ENCODE results near the gene MIEN1. TPM values are rescaled to one million over a fixed set of nuclear protein-coding genes. Genes with fewer than 3 reads are reported as not detected.

Gene MIEN1
- total and polyA plus RNA-seq, 2 donors, result 56.4 to 84.3 TPM

- Histone ChIP-seq H3K4me1 (ENCODE audit: control insufficient read depth in 2 of 2, insufficient read depth in 2 of 2, low read length in 2 of 2) (peaks cover 6 to 21% of the 10 kb centered on the region in 2 donors), H3K27me3 (ENCODE audit: control insufficient read depth in 2 of 2, insufficient read depth in 1 of 2, low read length in 1 of 2) (peaks cover 8 to 22% of the 10 kb centered on the region in 2 donors), H3K4me3 (ENCODE audit: low read length in 2 of 2) (no peak overlapping the region), H3K27ac (ENCODE audit: low read depth in 1 of 2, low read length in 1 of 2) (no peak overlapping the region), H3K36me3 (ENCODE audit: control insufficient read depth in 2 of 2, insufficient read depth in 2 of 2, low read length in 1 of 2) (no peaks in the 10 kb centered on the region), H3K9me3 (ENCODE audit: control insufficient read depth in 2 of 2, insufficient read depth in 1 of 2, low read length in 1 of 2) (no peaks in the 10 kb centered on the region)
- DNase-seq (ENCODE audit: low read depth in 6 of 9, low spot score in 9 of 9), result no peak
- 97% methylated on average over 12 of the region's 12 CpGs for WGBS
These were observed 24.5 kb downstream of the MIEN1 start for GRCh38 chr17:39705786-39706348.

GRCh38 chr17:39704821-39705551 lies 25.3 kb downstream of the MIEN1 start:
- DNase-seq (ENCODE audit: low read depth in 6 of 9, low spot score in 9 of 9), result no peak
- peaks cover 16 to 31% of the 10 kb centered on the region in 2 donors for H3K27me3 ChIP-seq (ENCODE audit: control insufficient read depth in 2 of 2, insufficient read depth in 1 of 2, low read length in 1 of 2)
- no peaks in the 10 kb centered on the region for H3K36me3 ChIP-seq (ENCODE audit: control insufficient read depth in 2 of 2, insufficient read depth in 2 of 2, low read length in 1 of 2)
- no peaks in the 10 kb centered on the region for H3K9me3 ChIP-seq (ENCODE audit: control insufficient read depth in 2 of 2, insufficient read depth in 1 of 2, low read length in 1 of 2)
- H3K4me3 ChIP-seq (ENCODE audit: low read length in 2 of 2), result no peak overlapping the region
- 95% methylated on average over 11 of the region's 11 CpGs for WGBS
- peaks cover 6 to 18% of the 10 kb centered on the region in 2 donors for H3K4me1 ChIP-seq (ENCODE audit: control insufficient read depth in 2 of 2, insufficient read depth in 2 of 2, low read length in 2 of 2)
- H3K27ac ChIP-seq (ENCODE audit: low read depth in 1 of 2, low read length in 1 of 2), result no peak overlapping the region

GRCh38 chr17:39703913-39704312 lies 26.4 kb downstream of the MIEN1 start:
- H3K27ac ChIP-seq (ENCODE audit: low read depth in 1 of 2, low read length in 1 of 2), result no peak overlapping the region
- no peak overlapping the region for H3K4me3 ChIP-seq (ENCODE audit: low read length in 2 of 2)
- no peaks in the 10 kb centered on the region for H3K9me3 ChIP-seq (ENCODE audit: control insufficient read depth in 2 of 2, insufficient read depth in 1 of 2, low read length in 1 of 2)
- H3K36me3 ChIP-seq (ENCODE audit: control insufficient read depth in 2 of 2, insufficient read depth in 2 of 2, low read length in 1 of 2), result no peaks in the 10 kb centered on the region
- no peak for DNase-seq (ENCODE audit: low read depth in 6 of 9, low spot score in 9 of 9)
- peaks cover 24 to 41% of the 10 kb centered on the region in 2 donors for H3K27me3 ChIP-seq (ENCODE audit: control insufficient read depth in 2 of 2, insufficient read depth in 1 of 2, low read length in 1 of 2)
- peaks cover 6 to 15% of the 10 kb centered on the region in 2 donors for H3K4me1 ChIP-seq (ENCODE audit: control insufficient read depth in 2 of 2, insufficient read depth in 2 of 2, low read length in 2 of 2)
- WGBS, result 95% methylated on average over 5 of the region's 5 CpGs

- 93% methylated on average over 12 of the region's 12 CpGs for WGBS
- H3K4me1 ChIP-seq (ENCODE audit: control insufficient read depth in 2 of 2, insufficient read depth in 2 of 2, low read length in 2 of 2), result peaks cover 6 to 15% of the 10 kb centered on the region in 2 donors
- no peak for DNase-seq (ENCODE audit: low read depth in 6 of 9, low spot score in 9 of 9)
- no peak overlapping the region for H3K27ac ChIP-seq (ENCODE audit: low read depth in 1 of 2, low read length in 1 of 2)
- H3K36me3 ChIP-seq (ENCODE audit: control insufficient read depth in 2 of 2, insufficient read depth in 2 of 2, low read length in 1 of 2), result no peaks in the 10 kb centered on the region
- no peak overlapping the region for H3K4me3 ChIP-seq (ENCODE audit: low read length in 2 of 2)
- no peaks in the 10 kb centered on the region for H3K9me3 ChIP-seq (ENCODE audit: control insufficient read depth in 2 of 2, insufficient read depth in 1 of 2, low read length in 1 of 2)
- H3K27me3 ChIP-seq (ENCODE audit: control insufficient read depth in 2 of 2, insufficient read depth in 1 of 2, low read length in 1 of 2), result peaks cover 30 to 48% of the 10 kb centered on the region in 2 donors
These were observed 27.1 kb downstream of the MIEN1 start for GRCh38 chr17:39702901-39703893.

- DNase-seq (ENCODE audit: low read depth in 6 of 9, low spot score in 9 of 9), result no peak
- WGBS, result 94% methylated on average over 4 of the region's 4 CpGs
- Histone ChIP-seq H3K36me3 (ENCODE audit: control insufficient read depth in 2 of 2, insufficient read depth in 2 of 2, low read length in 1 of 2) (no peaks in the 10 kb centered on the region), H3K27me3 (ENCODE audit: control insufficient read depth in 2 of 2, insufficient read depth in 1 of 2, low read length in 1 of 2) (peaks cover 30 to 52% of the 10 kb centered on the region in 2 donors), H3K4me3 (ENCODE audit: low read length in 2 of 2) (no peak overlapping the region), H3K27ac (ENCODE audit: low read depth in 1 of 2, low read length in 1 of 2) (no peak overlapping the region), H3K9me3 (ENCODE audit: control insufficient read depth in 2 of 2, insufficient read depth in 1 of 2, low read length in 1 of 2) (no peaks in the 10 kb centered on the region), H3K4me1 (ENCODE audit: control insufficient read depth in 2 of 2, insufficient read depth in 2 of 2, low read length in 2 of 2) (peaks cover under 1 to 8% of the 10 kb centered on the region in 2 donors)
These were observed 28.4 kb downstream of the MIEN1 start for GRCh38 chr17:39701784-39702422.

GRCh38 chr17:39701012-39701783 lies 29.1 kb downstream of the MIEN1 start:
- no peak for DNase-seq (ENCODE audit: low read depth in 6 of 9, low spot score in 9 of 9)
- Histone ChIP-seq H3K9me3 (ENCODE audit: control insufficient read depth in 2 of 2, insufficient read depth in 1 of 2, low read length in 1 of 2) (no peaks in the 10 kb centered on the region), H3K27me3 (ENCODE audit: control insufficient read depth in 2 of 2, insufficient read depth in 1 of 2, low read length in 1 of 2) (peaks cover 30 to 52% of the 10 kb centered on the region in 2 donors), H3K36me3 (ENCODE audit: control insufficient read depth in 2 of 2, insufficient read depth in 2 of 2, low read length in 1 of 2) (no peaks in the 10 kb centered on the region), H3K4me1 (ENCODE audit: control insufficient read depth in 2 of 2, insufficient read depth in 2 of 2, low read length in 2 of 2) (peaks cover 0 to 5% of the 10 kb centered on the region in 2 donors), H3K27ac (ENCODE audit: low read depth in 1 of 2, low read length in 1 of 2) (no peak overlapping the region), H3K4me3 (ENCODE audit: low read length in 2 of 2) (no peak overlapping the region)
- WGBS, result 70% methylated on average over 10 of the region's 10 CpGs

- Histone ChIP-seq H3K9me3 (ENCODE audit: control insufficient read depth in 2 of 2, insufficient read depth in 1 of 2, low read length in 1 of 2) (no peaks in the 10 kb centered on the region), H3K4me1 (ENCODE audit: control insufficient read depth in 2 of 2, insufficient read depth in 2 of 2, low read length in 2 of 2) (peaks cover 0 to 5% of the 10 kb centered on the region in 2 donors), H3K27me3 (ENCODE audit: control insufficient read depth in 2 of 2, insufficient read depth in 1 of 2, low read length in 1 of 2) (peaks cover 30 to 52% of the 10 kb centered on the region in 2 donors), H3K27ac (ENCODE audit: low read depth in 1 of 2, low read length in 1 of 2) (no peak overlapping the region), H3K36me3 (ENCODE audit: control insufficient read depth in 2 of 2, insufficient read depth in 2 of 2, low read length in 1 of 2) (no peaks in the 10 kb centered on the region), H3K4me3 (ENCODE audit: low read length in 2 of 2) (peak overlapping the region; percentile 18 to 31)
- DNase-seq (ENCODE audit: low read depth in 6 of 9, low spot score in 9 of 9), result no peak
- WGBS, result 4% methylated on average over 57 of the region's 57 CpGs
These were observed 30.0 kb downstream of the MIEN1 start for GRCh38 chr17:39700148-39700987.

All from thymus (tissue), 11 donors.